OCI-LY1 (cell line): ENCODE data around the gene FANK1.
"Not testable (repeated sequence)": the region's sequence is repeated elsewhere in the genome, so short reads cannot be mapped to it uniquely, and the experiment has no call there.

Experiments used
- H2AFZ ChIP-seq: fragments of 200-600 bp; sonication (generic), shearing (Covaris generic); 2 replicates; pipeline ENCODE4 v1.6.0; 2014; ENCODE audit warnings: antibody characterized with exemption, mild to moderate bottlenecking, low read length
- H3F3A ChIP-seq: fragments of 200-600 bp; sonication (generic), shearing (Covaris generic); 2 replicates; pipeline ENCODE4 v1.6.0; 2014; ENCODE audit warnings: mild to moderate bottlenecking, antibody characterized with exemption, low read length, moderate library complexity; ENCODE audit not compliant: insufficient read depth
- H3K27ac ChIP-seq: fragments of 200-600 bp; sonication (generic); 2 replicates; pipeline ENCODE4 v1.5.1; 2014; ENCODE audit warnings: low read length, mixed run types, mild to moderate bottlenecking, low read depth; ENCODE audit not compliant: poor library complexity, severe bottlenecking
- H3K27me3 ChIP-seq: fragments of 200-600 bp; sonication (generic); 2 replicates; pipeline ENCODE4 v1.6.0; 2014; ENCODE audit warnings: antibody characterized with exemption, mild to moderate bottlenecking, low read length, moderate library complexity; ENCODE audit not compliant: insufficient read depth
- H3K36me3 ChIP-seq: fragments of 200-600 bp; sonication (generic); 2 replicates; pipeline ENCODE4 v1.6.1; 2014; ENCODE audit warnings: mild to moderate bottlenecking, antibody characterized with exemption, low read length, moderate library complexity, mixed read lengths; ENCODE audit not compliant: insufficient read depth
- H3K4me1 ChIP-seq: fragments of 200-600 bp; sonication (generic); 2 replicates; pipeline ENCODE4 v1.5.1; 2014; ENCODE audit warnings: mild to moderate bottlenecking, low read length, moderate library complexity; ENCODE audit not compliant: insufficient read depth, severe bottlenecking
- H3K4me2 ChIP-seq: fragments of 200-600 bp; sonication (generic), shearing (Covaris generic); 2 replicates; pipeline ENCODE4 v1.6.1; 2014; ENCODE audit warnings: low read length
- H3K4me3 ChIP-seq: fragments of 200-600 bp; sonication (generic); 2 replicates; pipeline ENCODE4 v1.5.1; 2014; ENCODE audit warnings: low read length, low read depth, mild to moderate bottlenecking, mixed read lengths; ENCODE audit not compliant: poor library complexity, severe bottlenecking
- H3K79me2 ChIP-seq: fragments of 200-600 bp; shearing (Covaris generic); 2 replicates; pipeline ENCODE4 v1.6.1; 2016; ENCODE audit warnings: mixed run types, low read length, mixed read lengths; ENCODE audit not compliant: insufficient read depth
- H3K9ac ChIP-seq: fragments of 200-600 bp; sonication (generic), shearing (Covaris generic); 2 replicates; pipeline ENCODE4 v1.6.1; 2014; ENCODE audit warnings: mild to moderate bottlenecking, low read length, mixed read lengths
- H3K9me2 ChIP-seq: fragments of 200-600 bp; sonication (generic), shearing (Covaris generic); 2 replicates; pipeline ENCODE4 v1.6.1; 2014; ENCODE audit warnings: low read depth, mild to moderate bottlenecking, low read length, mixed read lengths
- H3K9me3 ChIP-seq: fragments of 200-600 bp; shearing (Covaris generic); 2 replicates; pipeline ENCODE4 v1.6.1; 2014; ENCODE audit warnings: low read length, mixed read lengths
- H4K20me1 ChIP-seq: fragments of 200-600 bp; sonication (generic), shearing (Covaris generic); 2 replicates; pipeline ENCODE4 v1.6.0; 2016; ENCODE audit warnings: mild to moderate bottlenecking, low read length; ENCODE audit not compliant: insufficient read depth
- EZH2 ChIP-seq: fragments of 200-600 bp; sonication (generic), shearing (Covaris generic); IDR thresholded peaks from 2 replicates; pipeline ENCODE4 v1.8.0; 2017; ENCODE audit warnings: borderline replicate concordance, mixed run types, mild to moderate bottlenecking, antibody characterized with exemption, low read length, moderate library complexity, mixed read lengths
- TF ChIP-seq, protein P1 (sequence below): fragments of 200-600 bp; sonication (generic), shearing (Covaris generic); IDR thresholded peaks from 2 replicates; pipeline ENCODE4 v1.5.1; 2017; ENCODE audit warnings: mild to moderate bottlenecking, antibody characterized with exemption, low read length, moderate library complexity, mixed read lengths

FANK1 gene

DNA sequence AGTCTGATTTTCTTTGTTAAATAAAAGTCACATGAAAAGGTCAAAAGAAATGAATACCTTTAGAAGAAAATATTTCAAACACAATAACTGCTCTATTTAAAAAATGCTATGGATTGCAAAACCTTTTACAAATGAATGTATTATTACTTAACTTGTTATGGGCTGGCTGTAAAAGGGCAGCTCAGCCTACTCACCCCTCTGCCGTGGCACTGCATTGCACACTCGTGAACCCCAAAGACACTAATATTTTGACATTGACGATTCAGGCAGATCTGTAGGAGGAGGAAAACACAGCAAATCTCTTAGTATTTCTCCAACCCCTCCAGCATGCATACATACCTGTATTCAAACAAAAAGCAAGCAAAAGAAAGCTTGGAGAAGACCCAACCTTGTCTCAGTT, 149.5 kb downstream of the FANK1 start:
- Histone ChIP-seq H3K9ac (no peak overlapping the region), H3K4me3 (no peak overlapping the region), H3K27ac (no peak overlapping the region), H3F3A (no peaks in the 10 kb centered on the region), H3K4me1 (peaks cover 19% of the 10 kb centered on the region), H4K20me1 (no peaks in the 10 kb centered on the region), H3K36me3 (no peaks in the 10 kb centered on the region), H3K9me3 (no peaks in the 10 kb centered on the region), H3K4me2 (no peak overlapping the region), H3K79me2 (no peaks in the 10 kb centered on the region), H3K27me3 (peaks cover 4% of the 10 kb centered on the region), H2AFZ (no peak overlapping the region), H3K9me2 (no peaks in the 10 kb centered on the region)
- TF ChIP-seq, protein P1, sequence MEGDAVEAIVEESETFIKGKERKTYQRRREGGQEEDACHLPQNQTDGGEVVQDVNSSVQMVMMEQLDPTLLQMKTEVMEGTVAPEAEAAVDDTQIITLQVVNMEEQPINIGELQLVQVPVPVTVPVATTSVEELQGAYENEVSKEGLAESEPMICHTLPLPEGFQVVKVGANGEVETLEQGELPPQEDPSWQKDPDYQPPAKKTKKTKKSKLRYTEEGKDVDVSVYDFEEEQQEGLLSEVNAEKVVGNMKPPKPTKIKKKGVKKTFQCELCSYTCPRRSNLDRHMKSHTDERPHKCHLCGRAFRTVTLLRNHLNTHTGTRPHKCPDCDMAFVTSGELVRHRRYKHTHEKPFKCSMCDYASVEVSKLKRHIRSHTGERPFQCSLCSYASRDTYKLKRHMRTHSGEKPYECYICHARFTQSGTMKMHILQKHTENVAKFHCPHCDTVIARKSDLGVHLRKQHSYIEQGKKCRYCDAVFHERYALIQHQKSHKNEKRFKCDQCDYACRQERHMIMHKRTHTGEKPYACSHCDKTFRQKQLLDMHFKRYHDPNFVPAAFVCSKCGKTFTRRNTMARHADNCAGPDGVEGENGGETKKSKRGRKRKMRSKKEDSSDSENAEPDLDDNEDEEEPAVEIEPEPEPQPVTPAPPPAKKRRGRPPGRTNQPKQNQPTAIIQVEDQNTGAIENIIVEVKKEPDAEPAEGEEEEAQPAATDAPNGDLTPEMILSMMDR = no peak
- no peak for TF ChIP-seq EZH2

DNA sequence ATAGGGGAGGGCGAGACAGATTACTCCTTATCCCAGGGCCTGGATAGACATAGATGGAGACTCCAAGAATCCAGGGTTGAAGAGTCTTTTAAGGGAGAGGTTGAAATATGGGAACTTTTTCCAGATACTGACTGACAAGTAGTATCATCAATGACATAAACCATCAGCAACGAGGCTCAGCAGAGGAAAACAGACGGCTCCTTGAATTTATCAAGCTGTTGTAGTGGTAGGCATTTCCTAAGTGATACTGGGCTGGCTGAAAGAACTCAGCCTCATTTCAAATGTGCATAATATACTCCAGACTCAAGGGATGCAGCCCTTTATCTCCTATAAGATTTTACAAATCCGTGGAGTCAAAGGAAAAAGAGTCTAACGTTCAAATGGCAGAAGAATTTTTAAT, 150.5 kb downstream of the FANK1 start:
- Histone ChIP-seq H3K9ac (no peak overlapping the region), H3K27ac (no peak overlapping the region), H3K9me2 (no peaks in the 10 kb centered on the region), H3K36me3 (no peaks in the 10 kb centered on the region), H3K79me2 (no peaks in the 10 kb centered on the region), H3K4me3 (no peak overlapping the region), H3K27me3 (peaks cover 4% of the 10 kb centered on the region), H3K9me3 (no peaks in the 10 kb centered on the region), H3K4me1 (peaks cover 10% of the 10 kb centered on the region), H3F3A (no peaks in the 10 kb centered on the region), H4K20me1 (no peaks in the 10 kb centered on the region), H2AFZ (no peak overlapping the region), H3K4me2 (no peak overlapping the region)
- TF ChIP-seq, protein P1 = no peak
- TF ChIP-seq EZH2 = no peak

DNA sequence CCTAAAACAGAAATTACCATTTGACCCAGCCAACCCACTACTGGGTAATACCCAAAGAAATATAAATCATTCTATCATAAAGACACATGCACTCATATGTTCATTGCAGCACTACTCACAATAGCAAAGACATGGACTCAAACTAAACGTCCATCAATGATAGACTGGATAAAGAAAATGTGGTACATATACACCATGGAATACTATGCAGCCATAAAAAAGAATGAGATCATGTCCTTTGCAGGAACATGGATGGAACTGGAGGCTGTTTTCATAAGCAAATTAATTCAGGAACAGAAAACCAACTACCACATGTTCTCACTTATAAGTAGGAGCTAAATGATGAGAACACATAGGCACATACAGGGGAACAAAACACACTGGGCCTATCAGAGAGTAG, 151.4 kb downstream of the FANK1 start:
- H3F3A ChIP-seq, H3K27ac ChIP-seq, H4K20me1 ChIP-seq, H3K9me3 ChIP-seq, H3K27me3 ChIP-seq, H3K4me3 ChIP-seq, H3K79me2 ChIP-seq, H3K9ac ChIP-seq, H3K36me3 ChIP-seq, H3K4me2 ChIP-seq, H3K4me1 ChIP-seq, H3K9me2 ChIP-seq, H2AFZ ChIP-seq: not testable (repeated sequence)

DNA sequence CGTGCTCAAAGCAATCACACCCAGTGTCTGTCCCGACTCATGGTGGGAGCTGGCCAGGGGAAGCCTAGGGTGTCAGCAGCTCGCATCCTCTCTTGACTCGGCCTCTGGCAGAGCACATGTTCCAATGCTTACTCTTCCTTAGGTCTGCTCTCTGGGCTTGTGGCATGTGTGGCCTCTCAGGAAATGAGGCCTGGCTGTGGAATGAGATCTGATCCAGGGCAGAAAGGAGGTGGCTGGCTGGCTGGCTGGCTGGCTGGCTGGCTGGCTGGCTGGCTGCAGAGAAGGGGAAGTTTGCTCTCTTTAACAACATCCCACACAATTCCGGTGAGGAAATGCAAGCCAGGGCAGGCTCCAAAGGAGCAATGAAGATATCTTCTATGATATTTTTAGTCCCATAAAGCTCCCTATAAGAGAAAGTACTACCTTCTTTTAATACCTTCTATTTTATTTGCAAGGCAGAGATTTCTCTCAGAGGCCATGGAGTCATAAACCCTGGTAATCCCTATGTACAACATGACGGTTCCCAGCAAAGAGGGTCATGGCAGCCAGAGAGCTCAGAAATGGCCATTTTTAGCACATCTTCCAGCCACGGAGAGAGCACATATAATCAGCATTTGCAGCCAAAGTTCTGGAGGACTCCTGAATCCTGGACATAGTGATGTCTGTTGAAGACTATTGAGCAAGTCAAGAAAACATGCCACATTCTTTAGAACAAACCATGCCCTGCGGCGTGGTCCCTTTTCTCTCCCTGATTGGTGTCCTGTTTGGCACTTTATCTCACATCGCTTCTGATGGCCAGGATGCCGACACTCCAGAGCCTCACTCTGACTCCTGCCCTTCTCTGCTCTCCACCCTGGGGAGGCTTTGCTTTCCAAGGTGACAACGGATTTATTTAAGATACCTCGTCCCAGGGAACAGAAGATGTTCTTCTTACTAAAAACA, 153.7 kb downstream of the FANK1 start:
- Histone ChIP-seq H3K9me2 (no peaks in the 10 kb centered on the region), H3K27me3 (peaks cover 4% of the 10 kb centered on the region), H4K20me1 (no peaks in the 10 kb centered on the region), H3K36me3 (no peaks in the 10 kb centered on the region), H3K27ac (no peak overlapping the region), H2AFZ (no peak overlapping the region), H3F3A (no peaks in the 10 kb centered on the region), H3K4me3 (no peak overlapping the region), H3K4me1 (no peaks in the 10 kb centered on the region), H3K4me2 (no peak overlapping the region), H3K9me3 (no peaks in the 10 kb centered on the region), H3K79me2 (no peaks in the 10 kb centered on the region), H3K9ac (no peak overlapping the region)
- TF ChIP-seq EZH2 = no peak
- TF ChIP-seq, protein P1 = no peak
